Activated CD4-positive, alpha-beta T cell treated with anti-CD3 and anti-CD28 coated beads for 36 hours (primary cell): ENCODE results near the gene C19orf85. TPM values are rescaled to one million over a fixed set of nuclear protein-coding genes. Genes with fewer than 3 reads are reported as not detected.
A peak's percentile ranks its signal among the peaks of the same experiment; 100 is the strongest.

ENCODE experiments used
- ATAC-seq: fragments of 200-7000 bp; cut with Tn5 transposase; one replicate; pipeline ENCODE4 v1.10.0; 2021; ENCODE audit warnings: mild to moderate bottlenecking, moderate library complexity
- CTCF ChIA-PET: fragments of 350-600 bp; sonication (Branson Sonifier 250); formaldehyde crosslinking; loops from one replicate; lab custom pipeline; 2021; ENCODE audit warnings: antibody characterized with exemption; lab: Charles Lee
- POLR2A ChIA-PET: fragments of 350-600 bp; sonication (Branson Sonifier 250); formaldehyde crosslinking; loops from one replicate; lab custom pipeline; 2021; ENCODE audit warnings: antibody characterized with exemption, inconsistent platforms; lab: Charles Lee
- DNase-seq: peaks from one replicate; pipeline ENCODE4 v3.0.0-alpha.2; 2020
- H3K27ac Mint-ChIP-seq: one replicate; pipeline ENCODE4 v1.8.0; 2021; ENCODE audit warnings: mixed read lengths
- H3K27me3 Mint-ChIP-seq: one replicate; pipeline ENCODE4 v1.8.0; 2021; ENCODE audit warnings: mixed read lengths
- H3K36me3 Mint-ChIP-seq: one replicate; pipeline ENCODE4 v1.8.0; 2021; ENCODE audit warnings: low read depth, mixed read lengths
- H3K4me1 Mint-ChIP-seq: one replicate; pipeline ENCODE4 v1.8.0; 2021; ENCODE audit warnings: mixed read lengths
- H3K4me3 Mint-ChIP-seq: one replicate; pipeline ENCODE4 v1.8.0; 2021; ENCODE audit warnings: mild to moderate bottlenecking, moderate library complexity, mixed read lengths
- H3K9me3 Mint-ChIP-seq: one replicate; pipeline ENCODE4 v1.8.0; 2021; ENCODE audit warnings: low read depth, mixed read lengths
- intact Hi-C, 2 experiments: fragments of 100-400 bp; cut with DNase I in 1 of 2; cut with micrococcal nuclease in 1 of 2; formaldehyde crosslinking; loops; one replicate each; pipeline versions ENCODE4 v1.14.2 to v1.15.1; 2022 to 2024; cut with DNase I, micrococcal nuclease
- total RNA-seq, 2 experiments: library from RNA; stranded (reverse); gene quantifications; one replicate each; pipeline ENCODE4 v1.2.3, GENCODE V29; 2021

Gene C19orf85
- total RNA-seq, 2 experiments from 2014 or later = not detected

GRCh38 chr19:55489711-55490477, 25.3 kb upstream of the C19orf85 start:
- H3K9me3 Mint-ChIP-seq = no peaks in the 10 kb centered on the region
- H3K4me3 Mint-ChIP-seq = no peak overlapping the region
- CTCF ChIA-PET = interaction anchor here (1.6 kb wide), 1 partner anchor 14 kb away, joined by 4 read pairs; no protein-coding TSS in a partner anchor
- H3K36me3 Mint-ChIP-seq = no peaks in the 10 kb centered on the region
- H3K27me3 Mint-ChIP-seq = peaks cover 2% of the 10 kb centered on the region
- no peak overlapping the region for H3K27ac Mint-ChIP-seq
- intact Hi-C loops = no loop called here
- no peak for DNase-seq
- H3K4me1 Mint-ChIP-seq = peaks cover 14% of the 10 kb centered on the region
- no peak for ATAC-seq
- POLR2A ChIA-PET = no interaction called here

- H3K27me3 Mint-ChIP-seq = peaks cover 2% of the 10 kb centered on the region
- H3K9me3 Mint-ChIP-seq = no peaks in the 10 kb centered on the region
- DNase-seq (no peak), ATAC-seq (no peak)
- H3K27ac Mint-ChIP-seq = no peak overlapping the region
- CTCF ChIA-PET = interaction anchor here (1.6 kb wide), 1 partner anchor 15 kb away, joined by 4 read pairs; no protein-coding TSS in a partner anchor
- POLR2A ChIA-PET = no interaction called here
- no peaks in the 10 kb centered on the region for H3K36me3 Mint-ChIP-seq
- H3K4me1 Mint-ChIP-seq = peaks cover 18% of the 10 kb centered on the region
- intact Hi-C loops = no loop called here
- no peak overlapping the region for H3K4me3 Mint-ChIP-seq
Observed at GRCh38 chr19:55488986-55489710, 24.6 kb upstream of the C19orf85 start.

- Mint-ChIP-seq H3K36me3 (no peaks in the 10 kb centered on the region), H3K27ac (peak within 1 kb of the TSS; percentile 76), H3K4me1 (peaks cover 18% of the 10 kb centered on the region), H3K4me3 (peak within 1 kb of the TSS; percentile 21), H3K9me3 (no peaks in the 10 kb centered on the region), H3K27me3 (peaks cover 2% of the 10 kb centered on the region)
- intact Hi-C loops = no loop called here
- ChIA-PET CTCF (interaction anchor here (1.1 to 1.2 kb wide), 3 partner anchors 16 to 27 kb away, joined by 3 read pairs; partner anchors contain the start of gene ISOC2), POLR2A (no interaction called here)
- DNase-seq (no peak), ATAC-seq (no peak)
Observed at GRCh38 chr19:55487924-55488687, 23.6 kb upstream of the C19orf85 start, which contains the start of gene SSC5D. Gene SSC5D, plus strand, starts transcription at chr19:55488436. Its CDS starts 154 bp downstream, at chr19:55488590.

- H3K4me3 Mint-ChIP-seq = peak overlapping the region; percentile 21
- no peaks in the 10 kb centered on the region for H3K27me3 Mint-ChIP-seq
- peak overlapping the region; percentile 76 for H3K27ac Mint-ChIP-seq
- DNase-seq = peak; percentile 86
- no peaks in the 10 kb centered on the region for H3K9me3 Mint-ChIP-seq
- ChIA-PET CTCF (interaction anchor here (0.6 to 1.2 kb wide), 5 partner anchors 16 to 315 kb away, joined by 3 read pairs; partner anchors contain the start of gene ISOC2), POLR2A (no interaction called here)
- intact Hi-C loops = no loop called here
- peaks cover 18% of the 10 kb centered on the region for H3K4me1 Mint-ChIP-seq
- H3K36me3 Mint-ChIP-seq = no peaks in the 10 kb centered on the region
- peak; percentile 63 for ATAC-seq
Observed at GRCh38 chr19:55486971-55487923, 22.7 kb upstream of the C19orf85 start.

GRCh38 chr19:55486043-55486970, 21.8 kb upstream of the C19orf85 start:
- intact Hi-C loops = no loop called here
- Mint-ChIP-seq H3K9me3 (no peaks in the 10 kb centered on the region), H3K27ac (peak overlapping the region; percentile 60), H3K36me3 (no peaks in the 10 kb centered on the region), H3K27me3 (no peaks in the 10 kb centered on the region), H3K4me3 (peak overlapping the region; percentile 75), H3K4me1 (peaks cover 18% of the 10 kb centered on the region)
- POLR2A ChIA-PET = interaction anchor here (0.5 to 0.8 kb wide), 2 partner anchors 11 to 1898 kb away, joined by 3 to 6 read pairs; no protein-coding TSS in a partner anchor
- CTCF ChIA-PET = interaction anchor here (0.7 to 1.6 kb wide), 6 partner anchors 12 to 149 kb away, joined by 3 to 5 read pairs (median 3); partner anchors contain the start of gene ISOC2
- DNase-seq (no peak), ATAC-seq (no peak)

- POLR2A ChIA-PET = interaction anchor here (0.5 to 1.2 kb wide), 5 partner anchors 9 to 1899 kb away, joined by 3 to 6 read pairs (median 3); partner anchors contain the start of genes KMT5C and ZNF628
- Mint-ChIP-seq H3K9me3 (no peaks in the 10 kb centered on the region), H3K36me3 (no peaks in the 10 kb centered on the region), H3K27me3 (no peaks in the 10 kb centered on the region), H3K4me1 (peaks cover 18% of the 10 kb centered on the region), H3K4me3 (peak overlapping the region; percentile 75), H3K27ac (peak overlapping the region; percentile 78)
- CTCF ChIA-PET = interaction anchor here (0.6 to 1.6 kb wide), 7 partner anchors 11 to 169 kb away, joined by 3 to 6 read pairs (median 3); no protein-coding TSS in a partner anchor
- DNase-seq (no peak), ATAC-seq (no peak)
- intact Hi-C loops = loop anchor here in 1 of 2 experiments (1.0 kb wide), 2 partner anchors 24 to 100 kb away; partner anchors contain the start of genes ISOC2 and RPL28
Observed at GRCh38 chr19:55485439-55486011, 21.0 kb upstream of the C19orf85 start.

- intact Hi-C loops = loop anchor here in 1 of 2 experiments (1.0 kb wide), 2 partner anchors 24 to 100 kb away; partner anchors contain the start of genes ISOC2 and RPL28
- Mint-ChIP-seq H3K27me3 (no peaks in the 10 kb centered on the region), H3K4me1 (peaks cover 21% of the 10 kb centered on the region), H3K36me3 (no peaks in the 10 kb centered on the region), H3K4me3 (peak within 1 kb of the TSS; percentile 75), H3K9me3 (no peaks in the 10 kb centered on the region), H3K27ac (peak within 1 kb of the TSS; percentile 78)
- CTCF ChIA-PET = interaction anchor here (0.6 to 1.6 kb wide), 7 partner anchors 10 to 170 kb away, joined by 3 to 6 read pairs (median 3); no protein-coding TSS in a partner anchor
- ATAC-seq (peak; percentile 74), DNase-seq (peak; percentile 75)
- POLR2A ChIA-PET = interaction anchor here (0.7 to 1.2 kb wide), 3 partner anchors 8 to 145 kb away, joined by 3 to 4 read pairs (median 3); partner anchors contain the start of genes KMT5C and ZNF628
Observed at GRCh38 chr19:55484593-55485438, 20.3 kb upstream of the C19orf85 start, which contains the start of gene NAT14. Gene NAT14, plus strand, starts transcription at chr19:55485188. Its CDS starts 521 bp downstream, at chr19:55485709.
